Right lobe of liver (tissue), 4 donors: ENCODE measurements around the gene UBE2G2.

Experiments used
- POLR2A ChIP-seq: fragments of 450-650 bp; IDR thresholded peaks from one replicate; pipeline ENCODE4 v1.6.1; 2017; ENCODE audit warnings: antibody characterized with exemption, mild to moderate bottlenecking
- TF ChIP-seq, protein P1 (sequence below), 4 donors: fragments of 200-600 bp in 3 of 4; fragments of 450-650 bp in 1 of 4; IDR thresholded peaks; one replicate each; pipeline versions ENCODE4 v1.5.1 to v1.8.0; 2016 to 2022; ENCODE audit warnings: antibody characterized with exemption in 4 of 4, mild to moderate bottlenecking in 2 of 4
- donor health status: DM: no; HTN: no; CAD: no.
- donor health status: DM: no; HTN: no; CAD: no.
- donor health status: DM: no; HTN: yes; CAD: no.

GRCh38 chr21:44845418-44846223 lies 44.0 kb upstream of the UBE2G2 start:
- TF ChIP-seq, protein P1, sequence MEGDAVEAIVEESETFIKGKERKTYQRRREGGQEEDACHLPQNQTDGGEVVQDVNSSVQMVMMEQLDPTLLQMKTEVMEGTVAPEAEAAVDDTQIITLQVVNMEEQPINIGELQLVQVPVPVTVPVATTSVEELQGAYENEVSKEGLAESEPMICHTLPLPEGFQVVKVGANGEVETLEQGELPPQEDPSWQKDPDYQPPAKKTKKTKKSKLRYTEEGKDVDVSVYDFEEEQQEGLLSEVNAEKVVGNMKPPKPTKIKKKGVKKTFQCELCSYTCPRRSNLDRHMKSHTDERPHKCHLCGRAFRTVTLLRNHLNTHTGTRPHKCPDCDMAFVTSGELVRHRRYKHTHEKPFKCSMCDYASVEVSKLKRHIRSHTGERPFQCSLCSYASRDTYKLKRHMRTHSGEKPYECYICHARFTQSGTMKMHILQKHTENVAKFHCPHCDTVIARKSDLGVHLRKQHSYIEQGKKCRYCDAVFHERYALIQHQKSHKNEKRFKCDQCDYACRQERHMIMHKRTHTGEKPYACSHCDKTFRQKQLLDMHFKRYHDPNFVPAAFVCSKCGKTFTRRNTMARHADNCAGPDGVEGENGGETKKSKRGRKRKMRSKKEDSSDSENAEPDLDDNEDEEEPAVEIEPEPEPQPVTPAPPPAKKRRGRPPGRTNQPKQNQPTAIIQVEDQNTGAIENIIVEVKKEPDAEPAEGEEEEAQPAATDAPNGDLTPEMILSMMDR (IDR thresholded peaks at IDR 0.05) = peak in 3 of 4 donors; percentile 27 to 46 (median 33)
- TF ChIP-seq POLR2A = no peak
